GM19328 (cell line): ENCODE data around the gene RPA1.
"Not testable (repeated sequence)": the region's sequence is repeated elsewhere in the genome, so short reads cannot be mapped to it uniquely, and the experiment has no call there.

Experiments
- ATAC-seq: cut with Tn5 transposase; IDR thresholded peaks from one replicate; pipeline ENCODE4 v1.9.1; 2021; ENCODE audit warnings: mild to moderate bottlenecking, moderate library complexity; ENCODE audit not compliant: unreplicated experiment

RPA1 gene

GRCh38 chr17:1813088-1813487 lies 16.7 kb upstream of the RPA1 start:
- ATAC-seq = no peak

DNA sequence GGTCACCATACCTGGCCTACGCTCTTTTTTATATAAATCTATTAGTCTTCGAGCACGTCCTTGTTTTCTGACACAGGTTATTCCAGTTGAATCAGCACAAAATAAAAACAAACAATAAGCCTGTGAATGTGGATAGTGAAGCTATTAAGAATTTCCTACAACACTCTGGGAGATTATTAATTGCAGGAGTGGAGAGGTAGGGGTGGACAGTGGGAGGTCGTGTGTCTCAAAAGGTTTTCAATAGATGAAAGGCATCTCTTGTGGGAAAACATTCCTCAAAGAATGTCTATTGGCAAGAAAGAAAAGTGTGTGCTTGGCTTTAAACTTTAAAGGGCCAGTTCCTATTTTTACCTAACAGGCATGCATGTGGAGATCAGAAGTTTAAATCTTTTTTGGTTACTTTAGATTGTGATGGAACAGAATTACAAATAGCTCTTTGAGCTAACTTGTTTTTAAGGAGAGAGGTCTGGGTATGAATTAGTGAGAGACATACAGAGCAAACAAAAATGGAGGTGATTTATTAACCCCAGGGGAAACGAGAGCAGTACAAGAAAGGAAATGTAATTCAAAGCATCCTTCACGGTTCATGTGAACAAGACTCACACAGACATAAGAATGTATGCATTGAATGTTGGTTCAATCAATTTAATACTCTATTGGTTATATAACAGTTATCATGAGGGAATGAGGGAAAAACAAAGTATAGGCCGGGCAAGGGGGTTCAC lies 9.1 kb upstream of the RPA1 start:
- ATAC-seq = no peak

DNA sequence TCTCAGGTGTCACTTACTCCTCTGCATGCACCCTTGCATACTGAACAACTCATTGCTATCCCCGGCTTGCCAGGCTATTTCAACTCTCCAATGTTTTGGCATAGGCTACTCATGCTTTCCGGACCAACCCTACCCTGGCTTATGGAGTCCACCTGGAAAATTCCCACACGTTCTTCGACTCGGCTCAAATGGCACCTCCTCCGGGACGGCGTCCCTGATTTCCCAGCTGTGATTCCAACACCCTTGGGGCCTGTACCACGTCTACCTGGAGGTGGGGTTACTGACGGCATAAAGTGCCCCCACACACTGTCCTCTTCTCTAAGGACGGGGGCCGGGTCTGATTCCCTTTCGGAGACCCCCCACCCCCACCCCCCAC lies 601 bp upstream of the RPA1 start:
- ATAC-seq = no peak

DNA sequence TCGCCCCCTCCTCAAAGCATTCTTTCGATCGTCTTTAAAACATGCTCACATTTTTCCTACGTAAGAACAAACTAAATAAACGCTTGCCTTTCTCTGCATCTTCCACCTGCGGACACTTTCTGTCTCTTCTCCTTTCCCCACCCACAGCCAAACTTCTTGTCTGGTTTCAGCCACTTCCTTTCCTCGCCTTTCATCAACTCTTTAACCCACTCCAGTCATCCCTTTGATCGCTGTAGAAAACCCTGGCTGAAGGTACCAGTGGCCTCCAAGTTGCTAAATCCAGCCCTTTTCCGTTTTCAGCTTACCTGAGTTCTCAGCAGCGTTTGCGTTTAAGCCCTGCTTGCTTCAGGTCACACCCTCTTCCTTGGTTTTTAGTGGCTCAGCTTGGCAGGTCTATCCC lies 483 bp downstream of the RPA1 start:
- ATAC-seq = no peak

GRCh38 chr17:1834380-1835149 lies 4.8 kb downstream of the RPA1 start:
- ATAC-seq = peak; percentile 45

DNA sequence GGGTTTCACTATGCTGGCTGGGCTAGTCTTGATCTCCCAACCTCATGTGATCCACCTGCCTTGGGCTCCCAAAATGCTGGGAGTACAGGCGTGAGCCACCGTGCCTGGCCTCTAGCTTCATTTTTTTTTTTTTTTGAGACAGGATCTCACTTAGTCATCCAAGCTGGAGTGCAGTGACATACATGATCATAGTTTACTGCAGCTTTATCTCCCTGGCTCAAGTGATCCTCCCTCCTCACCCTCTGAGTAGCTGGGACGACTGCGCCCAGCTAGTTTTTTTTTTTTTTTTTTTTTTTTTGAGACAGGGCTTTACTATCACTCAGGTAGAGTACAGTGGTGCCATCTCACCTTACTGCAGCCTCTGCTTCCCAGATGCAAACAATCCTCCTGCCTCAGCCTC lies 9.7 kb downstream of the RPA1 start:
- no peak for ATAC-seq

GRCh38 chr17:1843947-1844346 lies 14.1 kb downstream of the RPA1 start:
- ATAC-seq = no peak

GRCh38 chr17:1847191-1847590 lies 17.4 kb downstream of the RPA1 start:
- no peak for ATAC-seq

GRCh38 chr17:1852327-1852726 lies 22.5 kb downstream of the RPA1 start:
- ATAC-seq = no peak

GRCh38 chr17:1853698-1854097 lies 23.9 kb downstream of the RPA1 start:
- ATAC-seq = no peak

DNA sequence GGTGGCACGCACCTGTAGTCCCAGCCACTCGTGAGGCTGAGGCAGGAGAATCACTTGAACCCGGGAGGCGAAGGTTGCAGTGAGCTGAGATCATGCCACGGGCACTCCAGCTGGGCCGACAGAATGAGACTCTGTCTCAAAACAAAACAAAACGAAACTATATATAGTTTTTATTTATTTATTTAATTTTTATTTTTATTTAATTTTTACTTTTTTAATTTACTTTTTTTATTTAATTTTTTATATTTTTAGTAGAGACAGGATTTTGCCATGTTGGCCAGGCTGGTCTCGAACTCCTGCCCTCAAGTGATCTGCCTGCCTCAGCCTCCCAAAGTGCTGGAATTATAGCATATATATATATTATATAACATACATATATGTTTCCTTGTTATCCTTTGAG lies 26.7 kb downstream of the RPA1 start:
- ATAC-seq = not testable (repeated sequence)

GRCh38 chr17:1860978-1861377 lies 31.2 kb downstream of the RPA1 start:
- ATAC-seq = no peak

- no peak for ATAC-seq
Measured at GRCh38 chr17:1861391-1862010, 31.7 kb downstream of the RPA1 start.

DNA sequence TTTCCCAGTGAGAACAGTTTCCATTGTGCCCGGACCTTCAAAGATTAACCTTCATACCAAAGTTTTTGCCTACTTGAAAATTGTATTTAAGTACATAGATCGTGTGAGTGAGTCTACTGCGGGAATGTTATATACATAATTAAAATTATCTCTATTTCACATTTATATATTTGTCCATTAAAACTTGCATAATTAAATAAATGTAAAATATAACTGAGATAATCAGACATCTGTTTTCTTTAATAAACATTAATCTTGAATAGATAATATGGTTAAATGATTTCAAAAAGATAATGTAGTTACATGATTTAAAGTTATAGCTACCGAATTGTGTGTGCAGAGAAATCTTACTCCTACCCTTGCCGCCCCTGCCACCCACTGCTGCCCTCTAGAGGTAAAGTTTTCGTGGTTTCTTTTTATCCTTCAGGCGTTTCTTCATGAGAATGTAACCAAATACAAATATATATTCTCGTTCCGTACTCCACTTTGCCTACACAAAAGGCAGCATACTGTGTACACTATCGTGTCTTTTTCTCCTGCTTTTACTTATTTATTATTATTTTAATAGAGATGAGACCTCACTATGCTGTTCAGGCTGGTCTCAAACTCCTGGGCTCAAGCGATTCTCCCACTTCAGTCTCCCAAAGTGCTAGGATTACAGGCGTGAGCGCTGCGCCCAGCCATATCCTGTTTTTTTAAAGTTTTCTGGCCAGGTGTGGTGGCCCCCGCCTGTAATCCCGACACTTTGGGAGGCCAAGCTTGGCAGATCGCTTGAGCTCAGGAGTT lies 35.6 kb downstream of the RPA1 start:
- no peak for ATAC-seq

DNA sequence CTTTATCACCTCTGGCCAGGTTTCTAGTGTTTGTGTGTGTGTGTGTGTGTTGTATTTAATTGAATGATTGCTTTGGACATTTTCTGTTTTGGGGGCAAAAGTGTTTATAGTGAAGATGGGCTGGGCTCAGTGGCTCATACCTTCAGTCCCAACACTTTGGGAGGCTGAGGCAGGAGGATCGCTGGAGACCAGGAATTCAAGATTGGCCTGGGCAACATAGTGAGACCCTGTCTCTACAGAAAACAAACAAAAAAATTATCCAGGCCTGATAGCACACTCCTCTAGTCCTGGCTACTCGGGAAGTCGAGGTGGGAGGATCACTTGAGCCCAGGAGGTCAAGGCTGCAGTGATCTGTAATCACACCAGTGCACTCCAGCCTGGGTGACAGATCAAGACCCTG lies 37.5 kb downstream of the RPA1 start:
- ATAC-seq = no peak

- no peak for ATAC-seq
Measured at GRCh38 chr17:1868090-1868489, 38.3 kb downstream of the RPA1 start.

DNA sequence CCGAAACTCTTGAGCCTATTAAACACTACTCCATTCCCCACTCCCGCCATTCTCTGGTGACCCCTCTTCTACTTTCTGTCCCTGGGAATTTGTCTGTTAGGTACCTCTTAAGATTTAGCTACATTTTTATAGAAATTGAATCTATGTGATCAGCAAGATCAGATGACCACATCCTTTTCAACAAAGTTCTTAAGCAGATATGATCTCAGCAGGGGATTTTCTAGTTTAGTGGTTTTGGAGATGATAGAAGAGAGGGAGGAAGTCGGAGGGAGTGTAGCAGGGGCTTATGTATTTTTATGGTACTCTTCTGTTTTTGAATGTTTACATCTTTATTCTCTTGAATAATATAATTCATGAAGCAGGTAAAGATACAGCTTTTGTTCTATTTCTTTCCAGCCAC lies 40.8 kb downstream of the RPA1 start:
- ATAC-seq = no peak

- ATAC-seq = no peak
Measured at GRCh38 chr17:1871756-1872155, 42.0 kb downstream of the RPA1 start.

DNA sequence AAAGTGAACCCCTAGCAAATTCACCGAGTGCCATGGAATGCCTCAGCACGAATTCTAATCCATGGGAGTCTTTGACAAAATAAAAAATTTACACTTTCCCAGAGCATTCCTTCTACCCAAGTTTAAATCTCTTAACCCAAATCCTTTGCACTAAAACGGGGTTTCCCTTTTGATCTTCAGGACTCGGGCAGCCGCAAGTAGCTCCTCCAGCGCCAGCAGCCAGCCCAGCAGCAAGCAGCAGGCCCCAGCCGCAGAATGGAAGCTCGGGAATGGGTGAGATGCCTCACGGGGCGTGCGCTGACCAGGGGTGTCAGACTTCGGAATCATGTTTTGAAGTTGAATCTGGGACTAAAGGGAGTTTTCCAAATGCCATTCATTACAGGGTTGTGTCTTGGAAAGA lies 42.4 kb downstream of the RPA1 start:
- no peak for ATAC-seq

- no peak for ATAC-seq
Measured at GRCh38 chr17:1872976-1873375, 43.2 kb downstream of the RPA1 start.

DNA sequence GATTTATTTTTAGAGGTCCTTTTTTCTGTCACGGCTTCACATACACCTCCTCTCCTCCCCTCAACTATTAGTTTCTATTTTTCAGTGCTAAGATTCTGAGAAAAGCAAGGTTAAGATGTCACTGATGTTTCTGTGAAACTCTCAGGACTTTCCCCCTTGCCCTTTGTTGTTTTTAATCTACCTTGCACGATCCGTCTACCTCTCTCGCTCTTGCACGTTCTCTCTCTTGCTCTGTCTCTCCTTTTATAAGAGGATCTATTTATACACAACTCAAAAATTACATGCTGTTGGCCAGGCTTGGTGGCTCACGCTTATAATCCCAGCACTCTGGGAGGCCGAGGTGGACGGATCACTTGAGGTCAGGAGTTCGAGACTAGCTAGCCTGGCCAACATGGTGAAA lies 43.6 kb downstream of the RPA1 start:
- no peak for ATAC-seq
